Stimulated activated CD4-positive, alpha-beta T cell treated with anti-CD3 and anti-CD28 coated beads, Interleukin-12 subunit alpha, Interleukin-12 subunit beta, amount 100 ng/mL, for 24 hours (primary cell): Measurements from ENCODE around the gene LRIT2.

ENCODE experiments used
- DNase-seq, 2 experiments: peaks; one replicate each; pipeline ENCODE4 v3.0.0-alpha.2; 2020; ENCODE audit warnings: low read depth in 2 of 2

Gene LRIT2, protein sequence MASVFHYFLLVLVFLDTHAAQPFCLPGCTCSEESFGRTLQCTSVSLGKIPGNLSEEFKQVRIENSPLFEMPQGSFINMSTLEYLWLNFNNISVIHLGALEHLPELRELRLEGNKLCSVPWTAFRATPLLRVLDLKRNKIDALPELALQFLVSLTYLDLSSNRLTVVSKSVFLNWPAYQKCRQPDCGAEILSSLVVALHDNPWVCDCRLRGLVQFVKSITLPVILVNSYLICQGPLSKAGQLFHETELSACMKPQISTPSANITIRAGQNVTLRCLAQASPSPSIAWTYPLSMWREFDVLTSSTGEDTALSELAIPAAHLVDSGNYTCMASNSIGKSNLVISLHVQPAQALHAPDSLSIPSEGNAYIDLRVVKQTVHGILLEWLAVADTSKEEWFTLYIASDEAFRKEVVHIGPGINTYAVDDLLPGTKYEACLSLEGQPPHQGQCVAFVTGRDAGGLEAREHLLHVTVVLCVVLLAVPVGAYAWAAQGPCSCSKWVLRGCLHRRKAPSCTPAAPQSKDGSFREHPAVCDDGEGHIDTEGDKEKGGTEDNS

DNA sequence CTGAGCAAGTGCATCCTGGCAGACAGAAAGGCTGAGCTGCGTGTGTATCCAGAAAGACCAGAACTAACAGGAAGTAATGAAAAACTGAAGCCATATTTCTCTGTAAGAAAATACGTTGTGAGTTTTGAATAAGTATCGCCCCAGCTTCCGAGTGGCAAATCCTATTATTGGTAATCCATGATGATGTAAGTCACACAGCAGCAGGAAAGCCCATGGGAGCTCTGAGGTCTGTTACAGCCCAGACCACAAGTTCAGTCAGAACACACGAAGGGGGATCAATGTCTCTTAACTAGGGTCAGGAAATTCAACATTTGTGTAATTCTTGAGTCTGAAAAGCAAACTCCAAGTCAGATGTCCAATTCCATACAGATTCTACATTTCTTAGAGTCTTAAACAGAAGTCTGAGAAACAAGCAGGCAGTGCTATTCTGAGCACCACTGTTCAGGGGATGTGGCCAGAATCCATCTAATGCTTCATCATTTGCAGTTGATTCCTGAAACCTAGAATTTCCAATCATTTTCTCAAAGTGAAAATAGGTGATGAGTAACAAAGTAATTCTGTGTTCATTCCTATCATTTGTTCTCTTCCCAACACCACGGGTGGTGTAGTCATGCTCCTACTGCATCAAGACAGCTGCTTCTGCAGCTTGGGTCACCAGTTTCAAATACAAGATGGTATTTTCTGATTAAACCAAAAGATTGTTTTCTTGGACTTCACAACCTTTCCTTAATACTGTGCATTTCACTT, at the start of gene LRIT2:
TSS of gene LRIT2 (minus strand) at position 118 of the 747 bp plus-strand sequence. CDS start at position 94, 24 bp downstream.
- DNase-seq: no peak

DNA sequence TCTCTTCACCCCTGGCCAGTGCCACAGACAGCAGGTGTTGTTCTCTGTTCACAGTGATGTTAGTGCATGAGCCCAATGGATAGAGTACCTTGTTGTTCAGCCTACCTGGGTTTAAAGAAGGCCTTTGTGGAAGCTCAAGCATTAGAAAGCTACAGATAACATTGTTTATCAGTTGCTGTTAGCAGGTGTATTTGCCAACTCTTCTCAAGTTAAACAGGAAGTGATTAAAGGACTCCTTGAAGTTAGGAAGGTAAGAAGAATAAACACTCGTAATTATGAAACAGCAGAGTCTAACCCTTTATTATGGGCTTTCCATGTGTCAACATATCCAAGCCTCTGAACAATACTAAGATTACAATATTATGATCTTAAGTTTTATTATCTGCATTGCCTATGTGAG, 45.4 kb upstream of the LRIT2 start:
- no peak for DNase-seq

GRCh38 chr10:84269773-84270172, 44.4 kb upstream of the LRIT2 start:
- no peak for DNase-seq

DNA sequence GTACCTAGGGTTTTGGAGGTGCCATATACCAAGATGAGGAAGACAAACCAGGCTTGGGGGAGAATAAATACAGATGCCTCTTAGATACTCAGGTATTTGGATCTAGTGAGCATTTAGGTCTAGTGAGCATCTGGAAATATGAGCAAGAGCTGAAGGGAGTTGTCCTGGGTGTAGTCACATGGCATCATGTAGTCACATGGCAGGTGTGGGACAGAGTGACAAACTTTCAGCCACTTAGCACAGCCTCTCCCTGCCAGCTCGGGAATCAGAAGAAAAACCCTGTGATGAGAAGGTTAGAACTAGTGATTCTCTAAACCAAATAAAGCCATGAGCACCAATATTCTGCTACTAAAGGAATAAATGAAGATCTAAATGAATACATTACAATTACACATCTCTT, 43.8 kb upstream of the LRIT2 start:
- no peak for DNase-seq

DNA sequence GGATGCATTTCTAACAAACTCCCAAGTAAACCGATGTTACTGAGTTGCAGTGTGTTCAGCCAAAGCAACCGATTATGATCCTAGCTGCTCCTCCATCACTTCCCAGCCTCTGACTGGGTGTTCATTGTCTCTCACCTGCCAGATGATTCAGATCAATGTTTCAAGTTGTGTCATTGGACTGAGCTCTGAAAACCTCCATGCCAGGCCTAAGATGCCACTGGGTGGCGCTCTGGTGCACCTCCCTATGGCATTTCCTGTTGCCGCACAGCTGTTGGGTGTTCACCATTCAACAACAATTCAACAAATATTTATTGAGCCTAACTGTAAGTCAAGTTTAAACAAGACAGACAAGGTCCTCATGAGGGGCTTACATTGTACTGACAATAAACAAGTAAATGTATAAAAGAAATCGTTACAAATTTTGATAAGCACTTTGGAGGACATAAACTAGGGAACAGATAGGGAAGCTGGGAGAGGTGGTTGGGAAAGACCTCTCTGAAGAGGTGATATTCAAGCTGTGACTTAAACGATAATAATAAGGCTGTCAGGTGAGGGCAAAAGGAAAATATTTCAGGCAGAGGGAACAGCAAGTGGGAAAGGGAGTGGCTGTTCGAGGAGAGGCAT, 42.3 kb upstream of the LRIT2 start:
- DNase-seq: peak; percentile 55 to 78

DNA sequence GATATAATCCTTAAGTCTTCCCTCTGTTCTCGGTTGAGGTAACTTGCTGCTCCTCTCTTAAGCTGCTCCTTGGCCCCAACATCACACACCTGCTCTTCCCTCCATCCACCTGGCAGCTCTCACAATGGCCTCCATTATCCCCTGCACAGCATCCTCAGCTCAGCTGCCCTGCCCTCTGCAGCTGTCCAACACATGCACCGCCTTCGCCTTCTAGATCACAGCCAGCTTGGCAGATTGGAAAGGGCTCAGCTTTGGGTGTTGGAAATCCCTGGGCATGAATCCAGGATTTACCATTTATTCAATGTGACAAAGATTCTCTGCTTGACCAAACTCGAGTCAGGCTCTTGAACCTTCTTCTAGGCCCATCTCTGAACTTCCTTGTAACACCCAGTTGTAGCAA, 40.1 kb upstream of the LRIT2 start:
- no peak for DNase-seq

GRCh38 chr10:84264611-84265141, 39.3 kb upstream of the LRIT2 start:
- peak; percentile 55 to 71 for DNase-seq

DNA sequence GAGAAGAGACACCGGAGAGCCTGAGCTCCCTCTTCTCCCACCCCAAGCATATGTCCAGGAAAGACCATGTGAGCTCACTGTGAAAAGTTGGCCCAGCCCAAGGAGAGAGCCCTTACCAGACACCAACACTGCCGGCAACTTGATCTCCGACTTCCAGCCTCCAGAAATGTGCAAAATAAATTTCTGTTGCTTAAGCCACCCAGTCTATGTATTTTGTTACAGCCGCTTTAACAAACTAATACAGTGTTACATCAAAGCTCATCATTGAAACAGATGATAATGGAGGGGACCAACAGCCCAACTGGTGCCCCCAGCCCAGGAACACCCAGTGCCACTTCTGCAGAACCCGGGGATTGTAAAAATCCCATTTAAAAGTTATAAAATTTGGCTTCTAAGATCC, 38.4 kb upstream of the LRIT2 start:
- DNase-seq: no peak

- DNase-seq: no peak
Measured at GRCh38 chr10:84262190-84262956, 37.0 kb upstream of the LRIT2 start.

- no peak for DNase-seq
Measured at GRCh38 chr10:84261236-84261915, 36.0 kb upstream of the LRIT2 start.

DNA sequence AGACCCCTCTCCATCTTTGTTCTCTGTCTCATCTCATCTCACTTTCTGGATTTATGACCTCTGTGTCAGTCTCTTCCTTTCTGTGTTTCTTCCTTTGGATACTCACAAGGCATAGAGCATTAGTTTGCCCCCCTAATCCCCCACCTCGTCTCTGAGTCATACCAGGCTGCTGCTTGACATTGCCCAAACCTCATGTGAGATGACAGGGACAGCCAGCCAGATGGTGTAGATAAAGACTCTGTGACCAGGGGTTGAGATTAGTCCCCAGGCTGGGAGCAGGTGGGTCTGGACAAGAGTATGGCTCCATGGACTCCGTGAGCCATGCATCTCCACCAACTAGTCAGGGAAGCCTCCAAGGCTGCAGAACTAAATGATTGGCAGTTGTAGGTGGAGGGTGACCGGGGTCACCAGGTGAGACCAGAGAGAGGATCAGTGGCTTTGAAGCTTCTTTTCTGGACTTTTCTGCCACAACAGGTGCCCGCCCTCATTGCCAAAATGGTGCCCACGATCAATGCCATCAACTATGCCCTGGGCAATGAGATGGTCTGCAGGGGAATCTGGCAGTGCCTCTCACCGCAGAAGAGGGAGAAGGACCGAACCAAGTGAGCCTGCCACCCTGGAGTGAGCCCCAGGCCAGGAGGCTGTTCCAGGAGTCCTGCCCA, 32.8 kb upstream of the LRIT2 start:
- no peak for DNase-seq

- DNase-seq: no peak
Measured at GRCh38 chr10:84257343-84258020, 32.1 kb upstream of the LRIT2 start.

GRCh38 chr10:84256510-84257342, 31.4 kb upstream of the LRIT2 start:
- peak in 1 of 2 experiments; percentile 61 for DNase-seq

GRCh38 chr10:84254552-84255478, 29.5 kb upstream of the LRIT2 start:
- no peak for DNase-seq

DNA sequence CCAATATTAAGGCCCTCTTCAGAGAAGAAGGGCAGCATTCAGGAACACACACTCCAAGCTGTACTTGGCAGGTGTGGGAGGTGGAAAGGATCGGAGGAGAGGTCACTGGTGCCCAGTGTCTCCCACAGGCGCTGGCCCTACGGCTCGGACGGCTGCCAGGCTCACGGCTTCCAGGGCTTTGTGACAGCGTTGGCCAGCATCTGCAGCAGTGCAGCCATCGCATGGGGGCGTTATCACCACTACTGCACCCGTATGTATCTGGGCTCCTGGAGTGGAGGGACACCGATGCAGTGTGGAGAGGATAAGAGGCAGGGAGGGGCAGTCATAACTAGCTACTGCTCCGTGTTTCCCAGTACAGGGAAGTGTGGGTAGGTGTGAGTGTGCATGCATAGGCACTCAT, 23.4 kb upstream of the LRIT2 start:
- DNase-seq: no peak

- no peak for DNase-seq
Measured at GRCh38 chr10:84247496-84247895, 22.2 kb upstream of the LRIT2 start.

GRCh38 chr10:84244651-84245270, 19.4 kb upstream of the LRIT2 start, which contains the start of gene RGR:
Gene RGR, plus strand, starts transcription at chr10:84245053. Its CDS starts 38 bp downstream, at chr10:84245091.
- DNase-seq: no peak
